ENCODE measurements around the gene PTPN5. TPM values are rescaled to one million over a fixed set of nuclear protein-coding genes. Genes with fewer than 3 reads are reported as not detected.

The PTPN5 gene
- total RNA-seq, 2 experiments from 2014 or later = not detected

Other genes with a start within 250 kb of the PTPN5 start
- 10 to 100 TPM; 12.1 to 12.2 TPM for gene UEVLD, start 203.1 kb downstream of the PTPN5 start, total RNA-seq
- 1 to 10 TPM in 1 of 2 experiments, under 1 TPM in 1; 0.67 to 1.9 TPM for gene MISFA, start 192.0 kb downstream of the PTPN5 start, total RNA-seq
- 10 to 100 TPM; 26.9 to 31.0 TPM for gene SPTY2D1, start 157.5 kb downstream of the PTPN5 start, total RNA-seq
- under 1 TPM; 0.25 to 0.42 TPM for gene TMEM86A, start 93.0 kb downstream of the PTPN5 start, total RNA-seq
- gene IGSF22, start 65.6 kb downstream of the PTPN5 start, total RNA-seq = under 1 TPM in 1 of 2 experiments, not detected in 1; 0.05 TPM
- not detected for gene MRGPRX1, start 147.6 kb upstream of the PTPN5 start, total RNA-seq